ENCODE results near the gene OR2L13.
"Not testable (repeated sequence)": the region's sequence is repeated elsewhere in the genome, so short reads cannot be mapped to it uniquely, and the experiment has no call there.

Gene OR2L13, protein sequence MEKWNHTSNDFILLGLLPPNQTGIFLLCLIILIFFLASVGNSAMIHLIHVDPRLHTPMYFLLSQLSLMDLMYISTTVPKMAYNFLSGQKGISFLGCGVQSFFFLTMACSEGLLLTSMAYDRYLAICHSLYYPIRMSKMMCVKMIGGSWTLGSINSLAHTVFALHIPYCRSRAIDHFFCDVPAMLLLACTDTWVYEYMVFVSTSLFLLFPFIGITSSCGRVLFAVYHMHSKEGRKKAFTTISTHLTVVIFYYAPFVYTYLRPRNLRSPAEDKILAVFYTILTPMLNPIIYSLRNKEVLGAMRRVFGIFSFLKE

GRCh38 chr1:248094884-248095283 is at the start of gene OR2L13:
Gene OR2L13, plus strand, starts transcription at chr1:248095184. Its CDS starts 4,192 bp downstream, at chr1:248099376.
- DNase-seq (ENCODE audit: low read depth in 2 of 3, low spot score in 1 of 3) = no peak

DNA sequence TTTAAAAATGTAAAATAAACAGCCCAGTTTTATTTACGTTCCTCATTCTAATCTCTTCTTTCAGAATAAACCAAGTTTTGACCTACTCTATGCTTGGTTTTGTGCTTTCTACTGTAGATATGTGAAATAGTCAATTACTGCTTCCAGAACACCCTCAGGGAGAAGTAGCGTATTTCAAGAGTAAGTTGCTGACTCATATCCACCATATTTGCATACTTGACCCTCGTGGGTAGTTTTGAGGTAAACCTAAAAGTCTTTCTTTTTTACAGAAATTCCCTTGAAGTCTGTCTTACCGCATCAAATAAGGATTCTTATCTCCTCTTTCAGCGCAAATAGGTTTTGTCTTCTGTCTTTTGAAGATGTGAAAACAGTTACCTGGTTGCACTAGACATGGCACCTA is 49.8 kb upstream of the OR2L13 start:
- DNase-seq (ENCODE audit: low read depth in 2 of 3, low spot score in 1 of 3) = no peak

- no peak for DNase-seq (ENCODE audit: low read depth in 2 of 3, low spot score in 1 of 3)
Observed at GRCh38 chr1:248046536-248046935, 48.4 kb upstream of the OR2L13 start, which contains the start of gene OR2L3. Gene OR2L3, plus strand, starts transcription at chr1:248046836. Its CDS starts 13,846 bp downstream, at chr1:248060682.

- DNase-seq (ENCODE audit: low read depth in 2 of 3, low spot score in 1 of 3) = no peak
Observed at GRCh38 chr1:248047008-248047407, 48.0 kb upstream of the OR2L13 start.

DNA sequence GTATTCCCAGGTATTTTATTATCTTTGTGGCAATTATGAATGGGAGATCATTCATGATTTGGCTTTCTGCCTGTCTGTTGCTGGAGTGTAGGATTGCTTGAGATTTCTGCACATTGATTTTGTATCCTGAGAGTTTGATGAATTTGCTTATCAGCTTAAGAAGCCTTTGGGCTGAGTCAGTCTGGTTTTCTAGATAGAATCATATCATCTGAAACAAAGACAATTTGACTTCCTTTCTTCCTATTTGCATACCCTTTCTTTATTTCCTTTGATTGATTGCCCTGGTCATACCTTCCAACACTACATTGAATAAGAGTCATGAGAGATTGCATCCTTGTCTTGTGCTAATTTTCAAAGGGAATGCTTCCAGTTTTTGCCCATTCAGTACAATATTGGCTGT is 40.3 kb upstream of the OR2L13 start:
- DNase-seq (ENCODE audit: low read depth in 2 of 3, low spot score in 1 of 3) = no peak

GRCh38 chr1:248055261-248055660 is 39.7 kb upstream of the OR2L13 start:
- DNase-seq (ENCODE audit: low read depth in 2 of 3, low spot score in 1 of 3) = no peak

DNA sequence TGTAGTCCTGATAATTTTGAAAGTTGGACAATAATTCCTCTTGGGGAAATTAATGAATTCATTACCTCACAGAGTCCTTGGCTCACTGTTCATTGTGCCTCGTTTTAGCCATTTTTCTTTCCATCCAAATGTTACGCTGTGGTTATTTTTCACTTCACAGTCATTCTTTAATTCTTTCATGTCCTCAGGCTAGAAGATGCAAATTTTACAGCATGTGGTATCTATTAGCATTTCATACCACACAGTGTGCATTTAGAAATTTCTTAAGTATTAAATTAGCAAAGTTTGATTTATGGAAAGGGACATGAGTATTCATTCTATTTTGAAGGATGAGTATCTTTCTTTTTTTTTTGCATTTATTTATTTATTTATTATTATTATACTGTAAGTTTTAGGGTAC is 29.9 kb upstream of the OR2L13 start:
- no peak for DNase-seq (ENCODE audit: low read depth in 2 of 3, low spot score in 1 of 3)

GRCh38 chr1:248065604-248066003 is 29.4 kb upstream of the OR2L13 start:
- no peak for DNase-seq (ENCODE audit: low read depth in 2 of 3, low spot score in 1 of 3)

DNA sequence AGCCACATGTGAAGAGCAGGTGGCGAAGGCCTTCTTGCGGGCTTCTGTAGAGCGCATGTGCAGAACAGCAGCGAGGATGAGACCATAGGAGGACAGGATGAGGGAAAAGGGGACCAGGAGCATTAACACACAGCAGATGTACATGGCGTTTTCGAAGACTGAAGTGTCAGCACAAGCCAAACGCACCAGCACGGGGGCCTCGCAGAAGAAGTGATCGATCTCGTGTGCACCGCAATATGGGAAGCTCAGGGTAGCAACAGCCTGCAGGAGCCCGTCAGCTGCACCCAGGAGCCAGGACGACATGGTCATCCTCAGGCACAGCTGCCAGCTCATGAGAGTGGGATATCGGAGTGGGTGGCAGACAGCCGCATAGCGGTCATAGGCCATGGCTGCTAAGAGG is 11.1 kb upstream of the OR2L13 start:
- not testable (repeated sequence) for DNase-seq (ENCODE audit: low read depth in 2 of 3, low spot score in 1 of 3)

DNA sequence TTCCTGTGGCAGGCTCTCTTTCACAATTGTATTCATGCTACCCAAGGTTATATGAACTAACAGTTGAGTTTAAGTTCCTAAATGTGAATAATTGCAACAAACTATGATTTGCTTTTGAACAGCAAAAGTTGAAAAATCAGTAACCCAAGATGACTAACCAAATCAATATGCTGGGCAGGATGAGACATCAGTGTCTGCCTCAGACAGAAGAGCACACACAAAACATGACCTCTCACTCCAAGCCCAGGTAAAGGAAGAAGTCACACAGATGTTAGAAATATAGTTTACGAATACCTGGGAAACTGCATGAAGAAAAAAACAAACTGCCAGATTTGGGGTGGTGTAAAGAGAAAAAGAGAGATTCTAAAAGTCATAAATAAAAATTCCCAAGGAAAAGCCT is 3.5 kb downstream of the OR2L13 start:
- no peak for DNase-seq (ENCODE audit: low read depth in 2 of 3, low spot score in 1 of 3)

- DNase-seq (ENCODE audit: low read depth in 2 of 3, low spot score in 1 of 3) = no peak
Observed at GRCh38 chr1:248102847-248103246, 7.9 kb downstream of the OR2L13 start.

DNA sequence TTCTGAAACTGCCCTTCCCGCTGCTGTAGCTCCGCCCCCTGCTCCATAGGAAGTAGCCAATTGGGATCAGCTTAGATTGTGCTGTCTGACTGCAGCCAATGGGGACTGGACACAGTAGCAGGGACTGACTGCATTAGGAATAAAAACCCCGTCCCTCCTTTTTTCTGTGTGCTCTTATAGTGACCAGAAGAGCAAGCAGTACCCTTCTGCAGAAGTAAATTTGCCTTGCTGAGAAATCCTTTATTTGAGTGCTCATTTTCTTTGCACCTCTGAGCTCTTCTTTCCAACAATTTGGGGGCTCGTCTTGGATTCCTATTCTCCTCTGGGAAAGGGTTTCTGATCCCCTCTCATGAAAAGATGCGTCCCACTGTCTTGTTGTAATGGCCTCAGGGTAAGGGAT is 16.2 kb downstream of the OR2L13 start:
- no peak for DNase-seq (ENCODE audit: low read depth in 2 of 3, low spot score in 1 of 3)

GRCh38 chr1:248114890-248115289 is 19.9 kb downstream of the OR2L13 start:
- no peak for DNase-seq (ENCODE audit: low read depth in 2 of 3, low spot score in 1 of 3)

DNA sequence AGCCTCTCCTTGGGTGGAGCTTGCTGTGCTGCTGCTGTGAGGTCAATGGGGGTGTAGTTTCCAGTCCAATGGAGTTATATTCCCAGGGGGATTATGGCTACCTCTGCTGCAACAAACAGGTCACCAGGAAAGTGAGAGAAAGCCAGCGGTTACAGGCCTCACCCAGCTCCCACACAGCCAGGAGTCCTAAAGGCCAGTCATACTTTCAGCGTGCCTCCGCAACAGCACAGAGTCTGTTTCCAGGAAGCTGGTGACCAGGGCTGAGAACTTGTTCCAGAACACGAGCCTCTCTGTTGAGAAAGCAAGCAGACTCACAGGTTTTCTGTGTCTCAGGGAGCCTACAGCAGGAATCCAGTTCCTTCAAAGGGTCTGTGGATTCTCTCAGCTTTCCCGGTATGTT is 32.7 kb downstream of the OR2L13 start:
- no peak for DNase-seq (ENCODE audit: low read depth in 2 of 3, low spot score in 1 of 3)

DNA sequence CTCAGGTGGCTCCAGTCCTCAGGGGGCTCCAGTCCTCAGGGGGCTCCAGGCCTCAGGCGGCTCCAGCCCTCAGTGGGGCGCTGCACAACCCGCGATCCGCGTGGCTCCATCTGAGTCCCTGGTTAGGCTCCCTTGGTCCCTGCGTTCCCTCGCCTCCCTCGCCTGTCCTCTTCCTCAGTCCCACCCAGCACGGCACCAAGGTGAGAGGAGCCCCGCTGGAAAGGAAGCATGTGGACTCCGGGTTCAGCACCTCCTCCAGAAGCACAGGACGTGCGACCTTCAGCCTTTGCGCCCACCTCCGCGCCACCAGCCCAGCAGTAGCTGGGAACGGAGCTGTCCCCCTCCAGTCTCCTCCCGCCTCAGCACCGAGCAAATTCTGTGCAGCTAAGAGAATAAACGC is 41.8 kb downstream of the OR2L13 start:
- DNase-seq (ENCODE audit: low read depth in 2 of 3, low spot score in 1 of 3) = no peak

- no peak for DNase-seq (ENCODE audit: low read depth in 2 of 3, low spot score in 1 of 3)
Observed at GRCh38 chr1:248140846-248141245, 45.9 kb downstream of the OR2L13 start.

GRCh38 chr1:248143311-248143710 is 48.3 kb downstream of the OR2L13 start:
- no peak for DNase-seq (ENCODE audit: low read depth in 2 of 3, low spot score in 1 of 3)

GRCh38 chr1:248144513-248145198 is 49.7 kb downstream of the OR2L13 start, which contains the start of gene OR2M5:
Gene OR2M5, plus strand, starts transcription at chr1:248145148. Its CDS starts 0 bp downstream, at chr1:248145148.
- DNase-seq (ENCODE audit: low read depth in 2 of 3, low spot score in 1 of 3) = no peak

All from stimulated activated CD4-positive, alpha-beta T cell treated with anti-CD3 and anti-CD28 coated beads, Interleukin-12 subunit alpha, Interleukin-12 subunit beta, amount 100 ng/mL, for 48 hours (primary cell).